HCT116 (cell line): ENCODE results near the gene MYDGF.

Source experiments
- CTCF ChIP-seq, 3 experiments: fragments of 200-600 bp in 1 of 3; sonication (generic) in 1 of 3; IDR thresholded peaks in 2 of 3; conservative IDR thresholded peaks in 1 of 3; 2 replicates each; pipeline ENCODE4 v1.5.1; 2012 to 2017; ENCODE audit warnings: low read depth in 2 of 3, low read length in 2 of 3, antibody characterized with exemption in 1 of 3, borderline replicate concordance in 1 of 3, control low read depth in 1 of 3, mild to moderate bottlenecking in 1 of 3, mixed read lengths in 1 of 3, mixed run types in 1 of 3, moderate library complexity in 1 of 3; ENCODE audit not compliant: insufficient read depth in 1 of 3
- EZH2 ChIP-seq: fragments of 200-600 bp; sonication (generic); IDR thresholded peaks from 2 replicates; pipeline ENCODE4 v1.6.1; 2017; ENCODE audit warnings: antibody characterized with exemption, mixed run types
- EZH2phosphoT487 ChIP-seq: fragments of 200-600 bp; IDR thresholded peaks from 2 replicates; pipeline ENCODE4 v1.6.1; 2018; ENCODE audit warnings: antibody characterized with exemption, borderline replicate concordance
- MAX ChIP-seq: IDR thresholded peaks from 2 replicates; pipeline ENCODE4 v1.6.1; 2012
- POLR2A ChIP-seq: IDR thresholded peaks from 2 replicates; pipeline ENCODE4 v1.7.0; 2011; ENCODE audit warnings: borderline replicate concordance; ENCODE audit not compliant: insufficient read depth, insufficient read length; ENCODE audit errors: extremely low read depth
- POLR2AphosphoS5 ChIP-seq: IDR thresholded peaks from 2 replicates; pipeline ENCODE4 v1.6.1; 2011; ENCODE audit warnings: mild to moderate bottlenecking, low read depth, low read length, moderate library complexity
- REST ChIP-seq: IDR thresholded peaks from 2 replicates; pipeline ENCODE4 v1.6.1; 2012; ENCODE audit warnings: low read depth
- SP1 ChIP-seq: IDR thresholded peaks from 2 replicates; pipeline ENCODE4 v1.6.1; 2012; ENCODE audit warnings: low read depth
- TCF7L2 ChIP-seq: IDR thresholded peaks from 2 replicates; pipeline ENCODE4 v1.7.0; 2011; ENCODE audit warnings: borderline replicate concordance, inconsistent platforms; ENCODE audit not compliant: insufficient read depth, insufficient read length; ENCODE audit errors: extremely low read depth
- ZBTB33 ChIP-seq: IDR thresholded peaks from 2 replicates; pipeline ENCODE4 v1.6.1; 2011; ENCODE audit warnings: mild to moderate bottlenecking, low read length, moderate library complexity; ENCODE audit not compliant: insufficient replicate concordance; ENCODE audit errors: extremely low read depth
- ZFX ChIP-seq: fragments of 450-650 bp; IDR thresholded peaks from 2 replicates; pipeline ENCODE4 v1.6.1; 2017

DNA sequence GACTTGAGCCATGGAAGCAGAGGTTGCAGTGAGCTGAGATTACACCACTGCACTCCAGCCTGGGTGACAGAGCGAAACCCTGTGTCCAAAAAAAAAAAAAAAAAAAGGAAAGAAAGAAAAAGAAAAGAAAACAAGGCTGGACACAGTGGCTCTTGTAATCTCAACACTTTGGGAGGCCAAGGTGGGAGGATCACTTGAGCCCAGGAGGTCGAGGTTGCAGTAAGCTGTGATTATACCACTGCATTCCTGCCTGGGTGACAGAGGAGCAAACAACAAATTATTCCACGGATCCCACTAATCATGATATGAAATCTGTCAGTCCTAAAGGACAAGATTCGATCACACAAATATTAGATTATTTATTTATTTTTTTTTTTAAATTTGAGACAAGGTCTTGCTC, 3.1 kb upstream of the MYDGF start:
- no peak for TF ChIP-seq MAX
- TF ChIP-seq REST = no peak
- TF ChIP-seq POLR2AphosphoS5 = no peak
- no peak for TF ChIP-seq SP1
- TF ChIP-seq CTCF (IDR thresholded peaks at IDR 0.05 in 2 of 3, conservative IDR thresholded peaks at IDR 0.05 in 1 of 3; ENCODE audit: borderline replicate concordance in 1 of 3, insufficient read depth in 1 of 3, low read depth in 2 of 3, low read length in 2 of 3) = no peak
- no peak for TF ChIP-seq EZH2phosphoT487
- no peak for TF ChIP-seq ZBTB33
- no peak for TF ChIP-seq POLR2A
- TF ChIP-seq EZH2 = no peak
- no peak for TF ChIP-seq TCF7L2
- TF ChIP-seq ZFX = no peak
